Measurements from ENCODE around the gene AGO3. TPM values are rescaled to one million over a fixed set of nuclear protein-coding genes. Genes with fewer than 3 reads are reported as not detected.

The AGO3 gene
- total and polyA plus RNA-seq, 2 experiments from 2014 or later = 19.2 to 27.3 TPM

DNA sequence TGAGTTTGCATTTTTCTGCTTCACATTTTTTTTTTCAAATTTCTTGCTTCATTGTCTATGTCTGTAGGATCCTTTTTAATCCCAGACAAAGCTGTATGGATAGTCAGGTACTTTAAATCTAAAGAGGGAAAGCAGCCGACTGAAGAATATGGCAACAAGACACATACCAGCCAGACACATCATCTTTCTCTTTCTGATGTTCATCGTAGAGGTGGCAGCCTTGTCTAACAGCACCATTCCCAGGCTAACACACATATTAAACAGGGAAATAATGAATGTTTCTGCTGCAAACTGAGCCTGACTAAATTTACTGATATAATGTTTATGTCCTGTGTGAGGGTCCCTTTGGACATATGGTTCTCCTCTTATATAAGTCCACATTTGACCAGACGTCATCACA, 149.3 kb downstream of the AGO3 start (continued):
- TF ChIP-seq EZH2 (IDR thresholded peaks at IDR 0.05; ENCODE audit: low read depth, unreplicated experiment) = no peak
- TF ChIP-seq EZH2phosphoT487 (IDR thresholded peaks at IDR 0.05; ENCODE audit: unreplicated experiment) = no peak
- TF ChIP-seq, protein P1, sequence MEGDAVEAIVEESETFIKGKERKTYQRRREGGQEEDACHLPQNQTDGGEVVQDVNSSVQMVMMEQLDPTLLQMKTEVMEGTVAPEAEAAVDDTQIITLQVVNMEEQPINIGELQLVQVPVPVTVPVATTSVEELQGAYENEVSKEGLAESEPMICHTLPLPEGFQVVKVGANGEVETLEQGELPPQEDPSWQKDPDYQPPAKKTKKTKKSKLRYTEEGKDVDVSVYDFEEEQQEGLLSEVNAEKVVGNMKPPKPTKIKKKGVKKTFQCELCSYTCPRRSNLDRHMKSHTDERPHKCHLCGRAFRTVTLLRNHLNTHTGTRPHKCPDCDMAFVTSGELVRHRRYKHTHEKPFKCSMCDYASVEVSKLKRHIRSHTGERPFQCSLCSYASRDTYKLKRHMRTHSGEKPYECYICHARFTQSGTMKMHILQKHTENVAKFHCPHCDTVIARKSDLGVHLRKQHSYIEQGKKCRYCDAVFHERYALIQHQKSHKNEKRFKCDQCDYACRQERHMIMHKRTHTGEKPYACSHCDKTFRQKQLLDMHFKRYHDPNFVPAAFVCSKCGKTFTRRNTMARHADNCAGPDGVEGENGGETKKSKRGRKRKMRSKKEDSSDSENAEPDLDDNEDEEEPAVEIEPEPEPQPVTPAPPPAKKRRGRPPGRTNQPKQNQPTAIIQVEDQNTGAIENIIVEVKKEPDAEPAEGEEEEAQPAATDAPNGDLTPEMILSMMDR (conservative IDR thresholded peaks at IDR 0.05; ENCODE audit: low read depth in 2 of 2) = no peak

GRCh38 chr1:36080801-36081200, 149.9 kb downstream of the AGO3 start:
- no peaks in the 10 kb centered on the region for H3K79me2 ChIP-seq (replicated peaks; ENCODE audit: insufficient read depth)
- Mint-ChIP-seq H3K4me1 (peaks cover 6% of the 10 kb centered on the region; the same call in 1 of the 3 replicates), H3K9me3 (no peaks in the 10 kb centered on the region), H3K27ac (no peak overlapping the region), H3K4me3 (no peak overlapping the region), H3K36me3 (ENCODE audit: low read depth) (no peaks in the 10 kb centered on the region), H3K27me3 (ENCODE audit: insufficient read depth, low read depth, poor library complexity) (peaks cover 6% of the 10 kb centered on the region)
- no peak overlapping the region for H2AFZ ChIP-seq
- H3K4me2 ChIP-seq = no peak overlapping the region
- H3K9me2 ChIP-seq (ENCODE audit: insufficient read depth) = no peaks in the 10 kb centered on the region
- no peaks in the 10 kb centered on the region for H4K20me1 ChIP-seq (replicated peaks; ENCODE audit: insufficient read depth)
- H3K4me3 ChIP-seq = no peak overlapping the region
- no peak overlapping the region for H3K27ac ChIP-seq (ENCODE audit: low read depth)
- 0 out of 2 replicates have a peak, but pooled peaks cover 8% of the 10 kb centered on the region for H3F3A ChIP-seq (replicated peaks; ENCODE audit: low read depth)
- TF ChIP-seq EZH2 (IDR thresholded peaks at IDR 0.05; ENCODE audit: low read depth, unreplicated experiment) (no peak), NANOG (IDR thresholded peaks at IDR 0.05; ENCODE audit: borderline replicate concordance) (no peak), JUNB (IDR thresholded peaks at IDR 0.05; ENCODE audit: unreplicated experiment) (no peak), ZNF114 (CRISPR knock-in tag; IDR thresholded peaks at IDR 0.05) (no peak), POLR2AphosphoS5 (IDR thresholded peaks at IDR 0.05; ENCODE audit: low read depth) (no peak), ZNF331 (CRISPR knock-in tag; IDR thresholded peaks at IDR 0.05; ENCODE audit: low read depth) (no peak)
- TF ChIP-seq, protein P2, sequence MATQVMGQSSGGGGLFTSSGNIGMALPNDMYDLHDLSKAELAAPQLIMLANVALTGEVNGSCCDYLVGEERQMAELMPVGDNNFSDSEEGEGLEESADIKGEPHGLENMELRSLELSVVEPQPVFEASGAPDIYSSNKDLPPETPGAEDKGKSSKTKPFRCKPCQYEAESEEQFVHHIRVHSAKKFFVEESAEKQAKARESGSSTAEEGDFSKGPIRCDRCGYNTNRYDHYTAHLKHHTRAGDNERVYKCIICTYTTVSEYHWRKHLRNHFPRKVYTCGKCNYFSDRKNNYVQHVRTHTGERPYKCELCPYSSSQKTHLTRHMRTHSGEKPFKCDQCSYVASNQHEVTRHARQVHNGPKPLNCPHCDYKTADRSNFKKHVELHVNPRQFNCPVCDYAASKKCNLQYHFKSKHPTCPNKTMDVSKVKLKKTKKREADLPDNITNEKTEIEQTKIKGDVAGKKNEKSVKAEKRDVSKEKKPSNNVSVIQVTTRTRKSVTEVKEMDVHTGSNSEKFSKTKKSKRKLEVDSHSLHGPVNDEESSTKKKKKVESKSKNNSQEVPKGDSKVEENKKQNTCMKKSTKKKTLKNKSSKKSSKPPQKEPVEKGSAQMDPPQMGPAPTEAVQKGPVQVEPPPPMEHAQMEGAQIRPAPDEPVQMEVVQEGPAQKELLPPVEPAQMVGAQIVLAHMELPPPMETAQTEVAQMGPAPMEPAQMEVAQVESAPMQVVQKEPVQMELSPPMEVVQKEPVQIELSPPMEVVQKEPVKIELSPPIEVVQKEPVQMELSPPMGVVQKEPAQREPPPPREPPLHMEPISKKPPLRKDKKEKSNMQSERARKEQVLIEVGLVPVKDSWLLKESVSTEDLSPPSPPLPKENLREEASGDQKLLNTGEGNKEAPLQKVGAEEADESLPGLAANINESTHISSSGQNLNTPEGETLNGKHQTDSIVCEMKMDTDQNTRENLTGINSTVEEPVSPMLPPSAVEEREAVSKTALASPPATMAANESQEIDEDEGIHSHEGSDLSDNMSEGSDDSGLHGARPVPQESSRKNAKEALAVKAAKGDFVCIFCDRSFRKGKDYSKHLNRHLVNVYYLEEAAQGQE (IDR thresholded peaks at IDR 0.05; ENCODE audit: unreplicated experiment) = no peak
- TF ChIP-seq, protein P1 (conservative IDR thresholded peaks at IDR 0.05; ENCODE audit: low read depth in 2 of 2) = no peak
- TF ChIP-seq, protein P3, sequence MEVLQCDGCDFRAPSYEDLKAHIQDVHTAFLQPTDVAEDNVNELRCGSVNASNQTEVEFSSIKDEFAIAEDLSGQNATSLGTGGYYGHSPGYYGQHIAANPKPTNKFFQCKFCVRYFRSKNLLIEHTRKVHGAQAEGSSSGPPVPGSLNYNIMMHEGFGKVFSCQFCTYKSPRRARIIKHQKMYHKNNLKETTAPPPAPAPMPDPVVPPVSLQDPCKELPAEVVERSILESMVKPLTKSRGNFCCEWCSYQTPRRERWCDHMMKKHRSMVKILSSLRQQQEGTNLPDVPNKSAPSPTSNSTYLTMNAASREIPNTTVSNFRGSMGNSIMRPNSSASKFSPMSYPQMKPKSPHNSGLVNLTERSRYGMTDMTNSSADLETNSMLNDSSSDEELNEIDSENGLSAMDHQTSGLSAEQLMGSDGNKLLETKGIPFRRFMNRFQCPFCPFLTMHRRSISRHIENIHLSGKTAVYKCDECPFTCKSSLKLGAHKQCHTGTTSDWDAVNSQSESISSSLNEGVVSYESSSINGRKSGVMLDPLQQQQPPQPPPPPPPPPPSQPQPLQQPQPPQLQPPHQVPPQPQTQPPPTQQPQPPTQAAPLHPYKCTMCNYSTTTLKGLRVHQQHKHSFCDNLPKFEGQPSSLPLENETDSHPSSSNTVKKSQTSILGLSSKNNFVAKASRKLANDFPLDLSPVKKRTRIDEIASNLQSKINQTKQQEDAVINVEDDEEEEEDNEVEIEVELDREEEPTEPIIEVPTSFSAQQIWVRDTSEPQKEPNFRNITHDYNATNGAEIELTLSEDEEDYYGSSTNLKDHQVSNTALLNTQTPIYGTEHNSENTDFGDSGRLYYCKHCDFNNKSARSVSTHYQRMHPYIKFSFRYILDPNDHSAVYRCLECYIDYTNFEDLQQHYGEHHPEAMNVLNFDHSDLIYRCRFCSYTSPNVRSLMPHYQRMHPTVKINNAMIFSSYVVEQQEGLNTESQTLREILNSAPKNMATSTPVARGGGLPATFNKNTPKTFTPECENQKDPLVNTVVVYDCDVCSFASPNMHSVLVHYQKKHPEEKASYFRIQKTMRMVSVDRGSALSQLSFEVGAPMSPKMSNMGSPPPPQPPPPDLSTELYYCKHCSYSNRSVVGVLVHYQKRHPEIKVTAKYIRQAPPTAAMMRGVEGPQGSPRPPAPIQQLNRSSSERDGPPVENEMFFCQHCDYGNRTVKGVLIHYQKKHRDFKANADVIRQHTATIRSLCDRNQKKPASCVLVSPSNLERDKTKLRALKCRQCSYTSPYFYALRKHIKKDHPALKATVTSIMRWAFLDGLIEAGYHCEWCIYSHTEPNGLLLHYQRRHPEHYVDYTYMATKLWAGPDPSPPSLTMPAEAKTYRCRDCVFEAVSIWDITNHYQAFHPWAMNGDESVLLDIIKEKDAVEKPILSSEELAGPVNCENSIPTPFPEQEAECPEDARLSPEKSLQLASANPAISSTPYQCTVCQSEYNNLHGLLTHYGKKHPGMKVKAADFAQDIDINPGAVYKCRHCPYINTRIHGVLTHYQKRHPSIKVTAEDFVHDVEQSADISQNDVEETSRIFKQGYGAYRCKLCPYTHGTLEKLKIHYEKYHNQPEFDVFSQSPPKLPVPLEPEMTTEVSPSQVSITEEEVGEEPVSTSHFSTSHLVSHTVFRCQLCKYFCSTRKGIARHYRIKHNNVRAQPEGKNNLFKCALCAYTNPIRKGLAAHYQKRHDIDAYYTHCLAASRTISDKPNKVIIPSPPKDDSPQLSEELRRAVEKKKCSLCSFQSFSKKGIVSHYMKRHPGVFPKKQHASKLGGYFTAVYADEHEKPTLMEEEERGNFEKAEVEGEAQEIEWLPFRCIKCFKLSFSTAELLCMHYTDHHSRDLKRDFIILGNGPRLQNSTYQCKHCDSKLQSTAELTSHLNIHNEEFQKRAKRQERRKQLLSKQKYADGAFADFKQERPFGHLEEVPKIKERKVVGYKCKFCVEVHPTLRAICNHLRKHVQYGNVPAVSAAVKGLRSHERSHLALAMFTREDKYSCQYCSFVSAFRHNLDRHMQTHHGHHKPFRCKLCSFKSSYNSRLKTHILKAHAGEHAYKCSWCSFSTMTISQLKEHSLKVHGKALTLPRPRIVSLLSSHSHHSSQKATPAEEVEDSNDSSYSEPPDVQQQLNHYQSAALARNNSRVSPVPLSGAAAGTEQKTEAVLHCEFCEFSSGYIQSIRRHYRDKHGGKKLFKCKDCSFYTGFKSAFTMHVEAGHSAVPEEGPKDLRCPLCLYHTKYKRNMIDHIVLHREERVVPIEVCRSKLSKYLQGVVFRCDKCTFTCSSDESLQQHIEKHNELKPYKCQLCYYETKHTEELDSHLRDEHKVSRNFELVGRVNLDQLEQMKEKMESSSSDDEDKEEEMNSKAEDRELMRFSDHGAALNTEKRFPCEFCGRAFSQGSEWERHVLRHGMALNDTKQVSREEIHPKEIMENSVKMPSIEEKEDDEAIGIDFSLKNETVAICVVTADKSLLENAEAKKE (CRISPR knock-in tag; IDR thresholded peaks at IDR 0.05) = no peak
- DNase-seq (ENCODE audit: low spot score) (no peak), ATAC-seq (no peak)
- peaks cover 9% of the 10 kb centered on the region; the same call in 1 of the 2 replicates for H3K27me3 ChIP-seq (ENCODE audit: insufficient read depth)
- H3K36me3 ChIP-seq (ENCODE audit: insufficient read depth) = no peaks in the 10 kb centered on the region
- H3K4me1 ChIP-seq (ENCODE audit: insufficient read depth) = no peaks in the 10 kb centered on the region
